ENCODE measurements around the gene CFAP20DC.

DNA sequence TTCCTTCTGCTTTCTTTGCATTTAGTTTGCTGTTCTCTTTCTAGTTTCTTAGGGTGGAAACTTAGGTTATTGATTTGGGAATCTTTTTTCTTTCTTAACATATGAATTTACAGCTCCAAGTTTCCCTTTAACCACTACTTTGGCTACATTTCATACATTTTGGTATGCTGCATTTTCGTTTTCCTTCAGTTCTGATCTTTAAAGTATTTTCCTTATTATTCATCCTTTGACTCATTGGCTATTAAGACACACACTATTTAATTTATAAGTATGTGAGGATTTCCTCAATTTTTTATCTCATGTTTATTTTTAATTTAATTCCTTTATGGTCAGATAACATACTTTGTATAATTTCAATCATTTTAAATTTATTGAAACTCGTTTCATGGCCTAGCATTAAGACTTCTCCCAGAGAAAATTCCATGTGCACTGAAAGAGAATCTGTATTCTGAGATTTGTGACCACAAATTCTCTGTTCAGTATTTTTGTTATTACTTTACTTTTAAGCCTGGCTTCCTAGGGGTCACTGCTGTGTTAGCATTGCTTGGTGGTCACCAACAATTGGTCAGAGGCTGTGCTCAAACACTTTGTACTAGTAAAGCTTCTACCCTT lies 87.7 kb downstream of the CFAP20DC start:
- no peak for TF ChIP-seq CTCF (IDR thresholded peaks at IDR 0.05)
- TF ChIP-seq POLR2A (IDR thresholded peaks at IDR 0.05), result no peak

All from vagina (tissue), 2 donors.